ENCODE measurements around the gene DLG5. TPM values are rescaled to one million over a fixed set of nuclear protein-coding genes. Genes with fewer than 3 reads are reported as not detected.

DLG5 gene
- total and polyA plus RNA-seq, 9 of the 15 experiments (the other 6 are each of a cell fraction or from before 2014, with no cell fraction given): 1.4 to 26.8 (median 11.2) TPM

DNA sequence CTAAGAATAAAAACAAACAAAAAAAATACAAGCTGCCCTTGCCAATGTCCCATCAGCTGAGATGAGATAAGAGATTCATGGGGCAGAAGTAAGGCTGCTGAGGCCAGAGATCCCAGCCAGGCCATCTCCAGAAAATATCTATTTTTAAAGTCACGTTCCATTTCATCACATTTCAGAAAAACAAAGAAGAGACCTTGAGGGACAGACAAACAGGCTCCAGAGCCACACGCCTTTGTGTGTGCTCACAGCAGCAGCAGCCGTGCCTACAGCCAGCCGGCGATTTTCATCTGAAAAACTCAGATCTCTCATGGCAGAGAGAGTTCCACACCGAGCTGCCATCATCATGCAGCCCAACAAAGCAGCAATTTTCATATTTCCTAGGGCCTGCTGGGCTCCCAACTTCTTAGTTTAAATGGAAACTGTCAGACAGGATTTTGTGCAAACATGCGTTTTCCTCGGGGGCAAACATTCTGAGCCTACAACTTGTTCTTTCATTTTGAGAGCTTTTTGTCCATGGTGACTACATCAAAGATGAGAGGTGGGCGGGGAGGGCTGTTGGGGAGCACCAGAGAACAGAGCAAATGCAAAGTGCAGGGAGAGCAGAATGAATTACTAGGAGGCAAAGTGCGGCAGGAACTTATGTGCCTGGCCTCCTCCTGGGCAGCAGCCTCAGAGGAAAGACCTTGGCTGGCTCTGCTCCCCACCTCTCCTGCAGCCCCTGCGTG, 38.8 kb downstream of the DLG5 start:
- CTCF ChIA-PET (ENCODE audit: low intra/inter-chr PET ratio): no interaction called here
- ATAC-seq: no peak

More for the DNA sequence above, 38.8 kb downstream of the DLG5 start:
- Histone ChIP-seq H2AFZ (ENCODE audit: low read depth, low read length) (no peak overlapping the region), H3K4me1 (replicated peaks in 1 of 2; ENCODE audit: control insufficient read depth in 2 of 2, insufficient read depth in 2 of 2, low read length in 2 of 2) (peaks cover 15 to 16% of the 10 kb centered on the region in 2 experiments), H3K4me3 (no peak overlapping the region), H3K9me1 (ENCODE audit: control insufficient read depth, insufficient read depth, low read length) (peaks cover 12% of the 10 kb centered on the region), H3K4me2 (ENCODE audit: insufficient read depth, low read length) (no peak overlapping the region), H3K27me3 (ENCODE audit: control insufficient read depth in 2 of 2, insufficient read depth in 2 of 2, low read length in 2 of 2) (no peaks in the 10 kb centered on the region), H4K20me1 (replicated peaks; ENCODE audit: control insufficient read depth, insufficient read depth, low read length) (peaks cover 25% of the 10 kb centered on the region; the same call in 1 of the 2 replicates), H3K9me3 (replicated peaks; ENCODE audit: control insufficient read depth, insufficient read depth, low read depth, low read length) (no peaks in the 10 kb centered on the region), H3K9ac (ENCODE audit: insufficient read depth in 1 of 2, low read depth in 2 of 2, low read length in 2 of 2) (peak overlapping the region in 1 of 2 experiments; percentile 32; a peak in 2 of 4 replicates), H3K79me2 (ENCODE audit: control insufficient read depth, insufficient read depth, low read length) (peaks cover 34% of the 10 kb centered on the region), H3K36me3 (ENCODE audit: control insufficient read depth, insufficient read depth, low read length) (no peaks in the 10 kb centered on the region), H3K27ac (ENCODE audit: extremely low read depth, low read depth, low read length) (no peak overlapping the region)
- POLR2A ChIA-PET: interaction anchor here (1.0 to 1.7 kb wide), 6 partner anchors 9 to 175 kb away, joined by 3 to 6 read pairs (median 4); no protein-coding TSS in a partner anchor
- no TSS peak for BruUV-seq (replicated peaks)
- 69% methylated on average over 11 of the region's 11 CpGs for WGBS (ENCODE audit: insufficient coverage, low coverage, missing lambda C conversion rate)
- intact Hi-C loops (cut with micrococcal nuclease) (no loop called here), in situ Hi-C loops (cut with MboI) (no loop called here)
- FAIRE-seq (no peak), DNase-seq (ENCODE audit: extremely low read depth in 1 of 4, low spot score in 3 of 4) (no peak)
- TF ChIP-seq NFIX (CRISPR knock-in tag; IDR thresholded peaks at IDR 0.05; ENCODE audit: low read depth) (no peak), TCF3 (CRISPR knock-in tag; IDR thresholded peaks at IDR 0.05) (no peak), SMARCA4 (IDR thresholded peaks at IDR 0.05) (no peak), ZNF384 (IDR thresholded peaks at IDR 0.05; ENCODE audit: low read depth, low read length) (no peak)
- TF ChIP-seq, protein P1, sequence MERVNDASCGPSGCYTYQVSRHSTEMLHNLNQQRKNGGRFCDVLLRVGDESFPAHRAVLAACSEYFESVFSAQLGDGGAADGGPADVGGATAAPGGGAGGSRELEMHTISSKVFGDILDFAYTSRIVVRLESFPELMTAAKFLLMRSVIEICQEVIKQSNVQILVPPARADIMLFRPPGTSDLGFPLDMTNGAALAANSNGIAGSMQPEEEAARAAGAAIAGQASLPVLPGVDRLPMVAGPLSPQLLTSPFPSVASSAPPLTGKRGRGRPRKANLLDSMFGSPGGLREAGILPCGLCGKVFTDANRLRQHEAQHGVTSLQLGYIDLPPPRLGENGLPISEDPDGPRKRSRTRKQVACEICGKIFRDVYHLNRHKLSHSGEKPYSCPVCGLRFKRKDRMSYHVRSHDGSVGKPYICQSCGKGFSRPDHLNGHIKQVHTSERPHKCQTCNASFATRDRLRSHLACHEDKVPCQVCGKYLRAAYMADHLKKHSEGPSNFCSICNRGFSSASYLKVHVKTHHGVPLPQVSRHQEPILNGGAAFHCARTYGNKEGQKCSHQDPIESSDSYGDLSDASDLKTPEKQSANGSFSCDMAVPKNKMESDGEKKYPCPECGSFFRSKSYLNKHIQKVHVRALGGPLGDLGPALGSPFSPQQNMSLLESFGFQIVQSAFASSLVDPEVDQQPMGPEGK (CRISPR knock-in tag; IDR thresholded peaks at IDR 0.05; ENCODE audit: borderline replicate concordance): no peak
